HepG2 (cell line): ENCODE data around the gene BIRC2. TPM values are rescaled to one million over a fixed set of nuclear protein-coding genes. Genes with fewer than 3 reads are reported as not detected.

Experiments used
- ATAD3A ChIP-seq: sonication (generic); formaldehyde crosslinking; IDR thresholded peaks from 2 replicates; pipeline ENCODE4 v1.4.0; 2020; ENCODE audit warnings: missing genetic modification reagents
- ATF7 ChIP-seq, 2 experiments: fragments of 450-650 bp in 1 of 2; sonication (generic) in 1 of 2; formaldehyde crosslinking in 1 of 2; IDR thresholded peaks; 2 replicates each; pipeline versions ENCODE4 v1.4.0 to v1.6.1; 2016 to 2020; ENCODE audit warnings: antibody characterized with exemption in 1 of 2, mild to moderate bottlenecking in 1 of 2, missing genetic modification reagents in 1 of 2
- DNMT3B ChIP-seq: conservative IDR thresholded peaks from 2 replicates; pipeline ENCODE4 v1.6.1; 2016; ENCODE audit warnings: missing biosample characterization, control low read depth
- IKZF1 ChIP-seq: fragments of 450-650 bp; IDR thresholded peaks from 2 replicates; pipeline ENCODE4 v1.7.1; 2016
- MAX ChIP-seq: IDR thresholded peaks from 2 replicates; pipeline ENCODE4 v1.6.1; 2012; ENCODE audit warnings: inconsistent platforms
- MED1 ChIP-seq: sonication (generic); formaldehyde crosslinking; IDR thresholded peaks from 2 replicates; pipeline ENCODE4 v1.4.0; 2020; ENCODE audit warnings: missing genetic modification reagents
- PRMT3 ChIP-seq: sonication (generic); formaldehyde crosslinking; IDR thresholded peaks from 2 replicates; pipeline ENCODE4 v1.8.1; 2022; ENCODE audit warnings: low read depth, mild to moderate bottlenecking, moderate library complexity, missing genetic modification reagents, borderline replicate concordance
- RFX1 ChIP-seq: fragments of 450-650 bp; IDR thresholded peaks from 2 replicates; pipeline ENCODE4 v1.6.1; 2017
- SALL1 ChIP-seq: sonication (generic); formaldehyde crosslinking; IDR thresholded peaks from 2 replicates; pipeline ENCODE4 v1.8.0; 2022; ENCODE audit warnings: mild to moderate bottlenecking, missing genetic modification reagents
- SIX1 ChIP-seq: sonication (generic); formaldehyde crosslinking; IDR thresholded peaks from 2 replicates; pipeline ENCODE4 v1.4.0; 2020; ENCODE audit warnings: missing genetic modification reagents, borderline replicate concordance
- SP2 ChIP-seq: sonication (generic); formaldehyde crosslinking; IDR thresholded peaks from 2 replicates; pipeline ENCODE4 v1.5.1; 2020; ENCODE audit warnings: mild to moderate bottlenecking, missing genetic modification reagents
- SRSF9 ChIP-seq: fragments of 200-400 bp; formaldehyde crosslinking; IDR thresholded peaks from 2 replicates; pipeline ENCODE4 v1.6.1; 2018; ENCODE audit warnings: borderline replicate concordance, mild to moderate bottlenecking, low read depth, low read length; ENCODE audit not compliant: insufficient read depth, poor library complexity, severe bottlenecking
- ZBTB38 ChIP-seq: sonication (generic); formaldehyde crosslinking; IDR thresholded peaks from 2 replicates; pipeline ENCODE4 v1.5.1; 2020; ENCODE audit warnings: mild to moderate bottlenecking, missing genetic modification reagents
- ZEB1 ChIP-seq: IDR thresholded peaks from 2 replicates; pipeline ENCODE4 v1.6.1; 2012; ENCODE audit warnings: mild to moderate bottlenecking, low read depth, inconsistent platforms; ENCODE audit not compliant: insufficient replicate concordance
- ZNF124 ChIP-seq: sonication (generic); formaldehyde crosslinking; IDR thresholded peaks from 2 replicates; pipeline ENCODE4 v1.4.0; 2020; ENCODE audit warnings: missing genetic modification reagents
- ZNF256 ChIP-seq: sonication (generic); formaldehyde crosslinking; conservative IDR thresholded peaks from 2 replicates; pipeline ENCODE4 v1.4.0; 2020; ENCODE audit warnings: missing genetic modification reagents
- ZNF274 ChIP-seq: sonication (generic); formaldehyde crosslinking; IDR thresholded peaks from 2 replicates; pipeline ENCODE4 v1.5.1; 2020; ENCODE audit warnings: mild to moderate bottlenecking, missing genetic modification reagents
- ZNF446 ChIP-seq: sonication (generic); formaldehyde crosslinking; IDR thresholded peaks from 2 replicates; pipeline ENCODE4 v1.5.0; 2020; ENCODE audit warnings: mild to moderate bottlenecking, missing genetic modification reagents
- ZNF460 ChIP-seq: sonication (generic); formaldehyde crosslinking; IDR thresholded peaks from 2 replicates; pipeline ENCODE4 v1.5.1; 2020; ENCODE audit warnings: missing genetic modification reagents, mild to moderate bottlenecking, borderline replicate concordance
- ZNF546 ChIP-seq: sonication (generic); formaldehyde crosslinking; conservative IDR thresholded peaks from 2 replicates; pipeline ENCODE4 v1.8.1; 2023; ENCODE audit warnings: mild to moderate bottlenecking, missing genetic modification reagents
- ZNF598 ChIP-seq: sonication (generic); formaldehyde crosslinking; IDR thresholded peaks from 2 replicates; pipeline ENCODE4 v1.5.1; 2020; ENCODE audit warnings: mild to moderate bottlenecking, missing genetic modification reagents, borderline replicate concordance
- ZNF652 ChIP-seq: IDR thresholded peaks from 2 replicates; pipeline ENCODE4 v1.6.1; 2016; ENCODE audit warnings: low read depth, borderline replicate concordance
- polyA plus RNA-seq, 8 experiments: library from polyadenylated mRNA; depleted of rRNA in 3 of 8; stranded (reverse) in 7 of 8; unstranded in 1 of 8; fragments of >200 nt; fragmentation: Illumina TruSeq in 4 of 8; extraction: Trizol in 4 of 8; gene quantifications; 2 replicates each; pipeline versions ENCODE4 v1.2.1 to v1.2.3, GENCODE V29; 2011 to 2016; ENCODE audit warnings: low read depth in 4 of 8, missing spikeins in 1 of 8, mixed read lengths in 1 of 8; ENCODE audit not compliant: insufficient read depth in 1 of 8
- total RNA-seq, 5 experiments: library from RNA; depleted of rRNA; stranded (reverse); fragments of >200 nt; fragmentation: Illumina TruSeq; extraction: Trizol; gene quantifications; 2 replicates each; pipeline ENCODE4 v1.2.3, GENCODE V29; 2016; ENCODE audit warnings: low read depth in 1 of 5
- TF ChIP-seq, protein P1 (sequence below): sonication (generic); formaldehyde crosslinking; IDR thresholded peaks from 2 replicates; pipeline ENCODE4 v1.4.0; 2020; ENCODE audit warnings: missing genetic modification reagents, mild to moderate bottlenecking, borderline replicate concordance
- TF ChIP-seq, protein P2 (sequence below): fragments of 450-650 bp; IDR thresholded peaks from 2 replicates; pipeline ENCODE4 v1.6.1; 2016
- TF ChIP-seq, protein P3 (sequence below): sonication (generic); formaldehyde crosslinking; IDR thresholded peaks from 2 replicates; pipeline ENCODE4 v1.4.0; 2020; ENCODE audit warnings: missing genetic modification reagents

The BIRC2 gene
- total and polyA plus RNA-seq, 2 of the 13 experiments (the other 11 are each of a cell fraction or from before 2014, with no cell fraction given): 61.7 to 62.2 TPM

DNA sequence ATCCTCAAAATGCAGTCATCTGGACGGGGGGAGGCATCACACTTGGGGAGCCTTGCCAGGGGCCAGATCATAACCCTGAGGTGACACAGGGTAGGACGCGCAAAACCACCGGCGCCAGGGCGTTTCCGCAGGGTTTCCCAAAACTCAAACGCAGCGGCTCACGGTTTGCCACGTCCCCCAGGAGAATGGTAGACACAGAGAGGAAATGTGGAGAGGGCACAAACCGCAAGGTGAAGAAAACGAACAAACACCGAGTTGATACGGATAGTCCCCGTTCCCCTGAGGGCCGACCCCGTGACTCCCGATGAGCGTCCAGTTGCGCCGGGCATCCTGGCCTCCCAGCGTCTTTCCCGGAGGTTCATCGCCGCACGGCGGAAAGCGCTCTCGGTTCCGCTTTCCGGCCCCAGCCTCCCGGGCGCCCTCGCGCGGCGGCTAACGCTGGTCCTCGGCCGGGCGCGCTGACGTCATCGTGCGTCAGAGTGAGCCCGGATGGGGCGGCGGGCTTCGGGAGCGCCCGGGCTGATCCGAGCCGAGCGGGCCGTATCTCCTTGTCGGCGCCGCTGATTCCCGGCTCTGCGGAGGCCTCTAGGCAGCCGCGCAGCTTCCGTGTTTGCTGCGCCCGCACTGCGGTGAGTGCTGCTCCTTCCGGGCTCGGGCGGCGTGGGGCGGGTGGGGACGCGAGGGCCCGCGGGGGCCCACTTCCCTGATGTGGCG is at the start of gene BIRC2 (continued):
- TF ChIP-seq ATAD3A (CRISPR knock-in tag): no peak
- peak; percentile 84 for TF ChIP-seq MED1 (CRISPR knock-in tag)
- TF ChIP-seq SP2: no peak
- peak; percentile 50; the same call in 1 of the 2 replicates for TF ChIP-seq ZBTB38 (CRISPR knock-in tag)
- peak; percentile 89 for TF ChIP-seq ZNF124 (CRISPR knock-in tag)
- TF ChIP-seq, protein P1, sequence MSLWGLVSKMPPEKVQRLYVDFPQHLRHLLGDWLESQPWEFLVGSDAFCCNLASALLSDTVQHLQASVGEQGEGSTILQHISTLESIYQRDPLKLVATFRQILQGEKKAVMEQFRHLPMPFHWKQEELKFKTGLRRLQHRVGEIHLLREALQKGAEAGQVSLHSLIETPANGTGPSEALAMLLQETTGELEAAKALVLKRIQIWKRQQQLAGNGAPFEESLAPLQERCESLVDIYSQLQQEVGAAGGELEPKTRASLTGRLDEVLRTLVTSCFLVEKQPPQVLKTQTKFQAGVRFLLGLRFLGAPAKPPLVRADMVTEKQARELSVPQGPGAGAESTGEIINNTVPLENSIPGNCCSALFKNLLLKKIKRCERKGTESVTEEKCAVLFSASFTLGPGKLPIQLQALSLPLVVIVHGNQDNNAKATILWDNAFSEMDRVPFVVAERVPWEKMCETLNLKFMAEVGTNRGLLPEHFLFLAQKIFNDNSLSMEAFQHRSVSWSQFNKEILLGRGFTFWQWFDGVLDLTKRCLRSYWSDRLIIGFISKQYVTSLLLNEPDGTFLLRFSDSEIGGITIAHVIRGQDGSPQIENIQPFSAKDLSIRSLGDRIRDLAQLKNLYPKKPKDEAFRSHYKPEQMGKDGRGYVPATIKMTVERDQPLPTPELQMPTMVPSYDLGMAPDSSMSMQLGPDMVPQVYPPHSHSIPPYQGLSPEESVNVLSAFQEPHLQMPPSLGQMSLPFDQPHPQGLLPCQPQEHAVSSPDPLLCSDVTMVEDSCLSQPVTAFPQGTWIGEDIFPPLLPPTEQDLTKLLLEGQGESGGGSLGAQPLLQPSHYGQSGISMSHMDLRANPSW (CRISPR knock-in tag): no peak; the same call in 1 of the 2 replicates
- no peak for TF ChIP-seq IKZF1
- TF ChIP-seq PRMT3 (CRISPR knock-in tag): peak; percentile 59; the same call in 1 of the 2 replicates
- peak; percentile 89; the same call in 1 of the 2 replicates for TF ChIP-seq ZNF274 (CRISPR knock-in tag)
- TF ChIP-seq ZNF652: no peak
- no peak for TF ChIP-seq ZEB1
- no peak for TF ChIP-seq DNMT3B (CRISPR knock-in tag)
- TF ChIP-seq, protein P2, sequence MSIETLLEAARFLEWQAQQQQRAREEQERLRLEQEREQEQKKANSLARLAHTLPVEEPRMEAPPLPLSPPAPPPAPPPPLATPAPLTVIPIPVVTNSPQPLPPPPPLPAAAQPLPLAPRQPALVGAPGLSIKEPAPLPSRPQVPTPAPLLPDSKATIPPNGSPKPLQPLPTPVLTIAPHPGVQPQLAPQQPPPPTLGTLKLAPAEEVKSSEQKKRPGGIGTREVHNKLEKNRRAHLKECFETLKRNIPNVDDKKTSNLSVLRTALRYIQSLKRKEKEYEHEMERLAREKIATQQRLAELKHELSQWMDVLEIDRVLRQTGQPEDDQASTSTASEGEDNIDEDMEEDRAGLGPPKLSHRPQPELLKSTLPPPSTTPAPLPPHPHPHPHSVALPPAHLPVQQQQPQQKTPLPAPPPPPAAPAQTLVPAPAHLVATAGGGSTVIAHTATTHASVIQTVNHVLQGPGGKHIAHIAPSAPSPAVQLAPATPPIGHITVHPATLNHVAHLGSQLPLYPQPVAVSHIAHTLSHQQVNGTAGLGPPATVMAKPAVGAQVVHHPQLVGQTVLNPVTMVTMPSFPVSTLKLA: no peak
- TF ChIP-seq, protein P3, sequence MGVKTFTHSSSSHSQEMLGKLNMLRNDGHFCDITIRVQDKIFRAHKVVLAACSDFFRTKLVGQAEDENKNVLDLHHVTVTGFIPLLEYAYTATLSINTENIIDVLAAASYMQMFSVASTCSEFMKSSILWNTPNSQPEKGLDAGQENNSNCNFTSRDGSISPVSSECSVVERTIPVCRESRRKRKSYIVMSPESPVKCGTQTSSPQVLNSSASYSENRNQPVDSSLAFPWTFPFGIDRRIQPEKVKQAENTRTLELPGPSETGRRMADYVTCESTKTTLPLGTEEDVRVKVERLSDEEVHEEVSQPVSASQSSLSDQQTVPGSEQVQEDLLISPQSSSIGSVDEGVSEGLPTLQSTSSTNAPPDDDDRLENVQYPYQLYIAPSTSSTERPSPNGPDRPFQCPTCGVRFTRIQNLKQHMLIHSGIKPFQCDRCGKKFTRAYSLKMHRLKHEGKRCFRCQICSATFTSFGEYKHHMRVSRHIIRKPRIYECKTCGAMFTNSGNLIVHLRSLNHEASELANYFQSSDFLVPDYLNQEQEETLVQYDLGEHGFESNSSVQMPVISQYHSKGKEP (CRISPR knock-in tag): 0 out of 2 replicates have a peak, but pooled peaks have one; percentile 58
- TF ChIP-seq MAX: peak; percentile 65
- TF ChIP-seq ZNF460 (CRISPR knock-in tag): no peak; the same call in 1 of the 2 replicates
- peak; percentile 92 for TF ChIP-seq SALL1 (CRISPR knock-in tag)
- TF ChIP-seq ZNF446 (CRISPR knock-in tag): 0 out of 2 replicates have a peak, but pooled peaks have one; percentile 71
- TF ChIP-seq ATF7 (IDR thresholded peaks at IDR 0.05): peak; percentile 99
- TF ChIP-seq ATF7 (CRISPR knock-in tag; IDR thresholded peaks at IDR 0.05): peak; percentile 99
- TF ChIP-seq ZNF598 (CRISPR knock-in tag): no peak
- no peak for TF ChIP-seq ZNF256 (CRISPR knock-in tag)
- no peak for TF ChIP-seq SRSF9
- peak; percentile 52; the same call in 1 of the 2 replicates for TF ChIP-seq ZNF546 (CRISPR knock-in tag)
- TF ChIP-seq RFX1: no peak
- TF ChIP-seq SIX1 (CRISPR knock-in tag): no peak
